ACHN (cell line): ENCODE measurements around the gene DCST2.

ENCODE experiments used
- DNase-seq: peaks from one replicate; pipeline ENCODE4 v3.0.0-alpha.2; 2015
- in situ Hi-C: cut with HindIII; loops from 2 replicates; pipeline ENCODE4 v1.10.0; 2017; ENCODE audit warnings: low sequenced_read_pairs, low pct_ligation_motif_present, low pct_unique_long_range_greater_than_20kb

Gene DCST2

DNA sequence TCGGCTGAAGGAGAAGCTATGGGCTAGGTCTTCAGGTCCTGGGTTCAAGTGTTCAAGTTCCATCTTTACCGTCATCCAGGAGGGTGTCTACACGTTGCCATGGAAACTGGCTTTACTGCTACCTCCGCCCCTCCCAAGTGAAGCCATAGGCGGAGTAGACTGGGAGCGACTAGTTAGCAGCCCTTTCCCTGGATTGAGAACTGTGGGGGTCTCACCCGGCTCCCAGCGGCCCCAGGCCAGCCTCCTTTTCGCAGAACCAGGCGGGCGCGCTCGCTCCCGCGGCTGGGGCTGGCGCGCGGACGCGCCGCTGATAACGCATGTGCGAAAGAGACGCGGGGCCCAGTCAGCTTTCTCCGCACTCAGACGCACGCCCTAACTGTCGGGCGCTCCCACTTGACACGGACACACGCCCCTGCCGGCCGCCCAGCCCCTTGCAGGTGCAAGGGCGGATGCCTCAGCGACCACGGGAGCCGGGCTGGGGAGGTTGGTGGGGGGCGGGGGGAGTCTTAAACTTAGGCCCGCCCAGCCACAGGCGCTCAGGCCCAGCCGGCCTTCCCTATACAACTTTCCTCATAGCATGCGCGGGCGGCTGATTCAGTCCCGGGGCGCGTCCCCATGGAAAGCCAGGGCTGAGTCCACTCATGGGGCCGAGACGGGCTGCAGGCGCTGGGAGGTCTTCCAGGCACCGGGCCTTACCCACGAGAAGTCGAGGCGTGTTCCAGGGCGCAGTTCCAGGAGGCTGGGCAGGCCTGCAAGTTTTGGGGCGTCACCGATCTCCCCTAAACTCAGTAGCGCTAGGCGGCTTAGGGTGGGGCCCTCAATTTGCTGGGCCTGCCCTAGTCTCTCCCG, 37.4 kb upstream of the DCST2 start:
- DNase-seq = peak; percentile 88
- in situ Hi-C loops = no loop called here

DNA sequence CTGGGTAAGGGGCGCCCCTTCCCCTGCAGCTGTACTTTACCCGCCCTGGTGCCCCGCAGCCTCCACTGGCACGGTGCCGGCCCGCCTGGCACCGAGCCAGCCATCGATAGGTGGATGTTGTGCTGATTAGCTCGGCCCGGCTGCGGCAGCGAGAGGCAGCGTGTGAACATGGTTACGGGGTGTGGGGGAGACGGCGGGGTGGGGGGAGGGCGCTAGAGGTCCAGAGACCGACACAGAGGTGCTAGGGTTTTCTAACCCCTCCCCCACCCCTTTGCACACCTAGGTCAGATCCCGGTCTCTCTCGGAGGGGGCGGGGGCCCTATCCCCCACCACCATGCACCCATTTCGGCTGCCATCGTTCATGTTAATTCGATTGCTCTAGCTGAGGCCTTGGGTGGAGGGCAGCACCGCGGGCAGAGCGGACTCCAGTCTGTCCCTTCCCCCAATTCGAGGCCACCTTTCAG, 36.6 kb upstream of the DCST2 start:
- in situ Hi-C loops = no loop called here
- no peak for DNase-seq

- DNase-seq = no peak
- in situ Hi-C loops = no loop called here
Observed at GRCh38 chr1:155069551-155070157, 36.1 kb upstream of the DCST2 start.

DNA sequence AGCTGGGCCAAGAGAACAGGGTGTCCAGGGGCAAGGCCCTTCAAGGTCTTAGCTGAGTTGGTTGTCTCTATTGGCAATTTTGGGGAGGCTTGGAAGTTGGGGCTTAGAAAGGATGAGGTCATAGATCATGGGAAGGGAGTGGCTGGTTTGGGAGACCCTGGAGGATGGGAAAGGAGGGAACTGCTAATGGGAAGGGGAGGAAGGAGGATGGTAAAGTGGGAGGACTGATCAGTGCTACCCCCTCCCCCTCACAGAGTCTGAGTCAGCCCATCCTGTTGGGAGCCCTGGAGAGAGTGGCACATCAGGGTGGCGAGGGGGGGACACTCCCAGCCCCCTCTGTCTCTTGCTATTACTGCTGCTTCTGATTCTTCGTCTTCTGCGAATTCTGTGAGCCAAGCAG, 35.0 kb upstream of the DCST2 start:
- in situ Hi-C loops = no loop called here
- DNase-seq = no peak

DNA sequence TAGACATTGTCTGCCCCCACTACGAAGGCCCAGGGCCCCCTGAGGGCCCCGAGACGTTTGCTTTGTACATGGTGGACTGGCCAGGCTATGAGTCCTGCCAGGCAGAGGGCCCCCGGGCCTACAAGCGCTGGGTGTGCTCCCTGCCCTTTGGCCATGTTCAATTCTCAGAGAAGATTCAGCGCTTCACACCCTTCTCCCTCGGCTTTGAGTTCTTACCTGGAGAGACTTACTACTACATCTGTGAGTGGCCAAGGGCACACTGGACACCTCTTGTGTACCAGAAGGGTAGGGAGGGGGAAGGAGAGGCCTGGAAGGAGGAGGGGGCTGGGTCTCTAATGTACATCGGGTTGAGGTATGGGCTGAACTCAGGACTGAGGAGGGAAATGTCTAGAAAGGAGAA, 33.2 kb upstream of the DCST2 start:
- no peak for DNase-seq
- in situ Hi-C loops = no loop called here

DNA sequence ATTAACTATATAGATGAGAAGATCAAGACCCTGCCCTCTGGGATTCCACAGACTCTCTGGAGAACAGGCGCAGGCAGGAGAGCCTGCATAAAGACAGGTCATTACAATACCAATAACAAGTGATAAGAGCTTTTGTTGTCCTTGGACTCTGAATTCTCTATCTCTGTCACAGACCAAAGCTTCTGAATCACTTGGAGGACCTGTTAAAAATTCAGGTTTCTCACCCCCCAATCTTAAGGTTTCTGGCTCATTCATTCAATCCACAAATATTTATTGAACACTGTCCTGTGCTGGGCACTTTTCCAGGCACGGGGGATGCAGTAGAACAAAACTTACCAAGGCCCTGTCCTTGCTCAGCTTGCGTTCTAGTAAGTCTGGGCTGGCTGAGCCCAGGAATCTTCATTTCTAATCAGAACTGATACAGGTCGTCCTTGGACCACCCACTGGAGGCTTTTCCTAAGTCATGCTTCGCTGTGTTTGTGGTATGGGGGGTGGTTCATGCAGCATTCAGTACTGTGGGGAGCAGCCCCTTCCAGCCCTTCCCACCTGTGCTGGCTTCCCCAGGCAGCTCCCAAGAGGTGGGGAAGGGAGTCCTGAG, 31.4 kb upstream of the DCST2 start:
- DNase-seq = no peak
- in situ Hi-C loops = no loop called here

- in situ Hi-C loops = no loop called here
- peak; percentile 61 for DNase-seq
Observed at GRCh38 chr1:155064111-155064831, 30.7 kb upstream of the DCST2 start.

- peak; percentile 93 for DNase-seq
- in situ Hi-C loops = no loop called here
Observed at GRCh38 chr1:155063550-155064110, 30.0 kb upstream of the DCST2 start, which contains the start of gene EFNA4. Gene EFNA4, plus strand, starts transcription at chr1:155063740. Its CDS starts 84 bp downstream, at chr1:155063824.

GRCh38 chr1:155062702-155063411, 29.3 kb upstream of the DCST2 start:
- DNase-seq = peak; percentile 74
- in situ Hi-C loops = no loop called here

DNA sequence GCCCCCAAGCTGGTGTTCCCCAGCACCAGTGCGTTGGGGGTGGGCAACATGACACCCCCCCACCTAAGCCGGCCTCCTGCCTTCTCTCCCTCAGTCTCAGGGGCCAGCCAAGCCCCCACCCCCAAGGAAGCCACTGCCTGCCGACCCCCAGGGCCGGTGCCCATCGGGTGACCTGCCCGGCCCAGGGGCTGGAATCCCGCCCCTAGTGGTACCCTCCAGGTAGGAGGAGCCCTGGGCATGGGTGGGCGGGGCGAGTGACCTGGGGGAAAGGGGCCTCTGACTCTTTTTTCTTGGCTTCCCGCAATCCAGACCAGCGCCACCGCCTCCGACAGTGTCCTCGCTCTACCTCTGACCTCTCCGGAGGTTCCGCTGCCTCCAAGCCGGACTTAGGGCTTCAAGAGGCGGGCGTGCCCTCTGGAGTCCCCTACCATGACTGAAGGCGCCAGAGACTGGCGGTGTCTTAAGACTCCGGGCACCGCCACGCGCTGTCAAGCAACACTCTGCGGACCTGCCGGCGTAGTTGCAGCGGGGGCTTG, 28.6 kb upstream of the DCST2 start:
- in situ Hi-C loops = no loop called here
- DNase-seq = peak; percentile 29

GRCh38 chr1:155061381-155062150, 28.0 kb upstream of the DCST2 start:
- DNase-seq = peak; percentile 89
- in situ Hi-C loops = no loop called here

- in situ Hi-C loops = no loop called here
- no peak for DNase-seq
Observed at GRCh38 chr1:155060736-155061135, 27.2 kb upstream of the DCST2 start.

DNA sequence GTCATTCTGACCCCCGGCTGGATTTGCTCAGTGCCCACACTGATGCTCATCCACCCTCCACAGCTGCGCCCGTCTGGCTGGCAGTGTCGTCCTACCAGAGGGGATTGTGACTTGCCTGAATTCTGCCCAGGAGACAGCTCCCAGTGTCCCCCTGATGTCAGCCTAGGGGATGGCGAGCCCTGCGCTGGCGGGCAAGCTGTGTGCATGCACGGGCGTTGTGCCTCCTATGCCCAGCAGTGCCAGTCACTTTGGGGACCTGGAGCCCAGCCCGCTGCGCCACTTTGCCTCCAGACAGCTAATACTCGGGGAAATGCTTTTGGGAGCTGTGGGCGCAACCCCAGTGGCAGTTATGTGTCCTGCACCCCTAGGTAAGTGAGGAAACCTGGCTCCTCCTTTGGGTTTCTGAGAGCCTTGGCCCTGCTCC, 24.2 kb upstream of the DCST2 start:
- no peak for DNase-seq
- in situ Hi-C loops = no loop called here

DNA sequence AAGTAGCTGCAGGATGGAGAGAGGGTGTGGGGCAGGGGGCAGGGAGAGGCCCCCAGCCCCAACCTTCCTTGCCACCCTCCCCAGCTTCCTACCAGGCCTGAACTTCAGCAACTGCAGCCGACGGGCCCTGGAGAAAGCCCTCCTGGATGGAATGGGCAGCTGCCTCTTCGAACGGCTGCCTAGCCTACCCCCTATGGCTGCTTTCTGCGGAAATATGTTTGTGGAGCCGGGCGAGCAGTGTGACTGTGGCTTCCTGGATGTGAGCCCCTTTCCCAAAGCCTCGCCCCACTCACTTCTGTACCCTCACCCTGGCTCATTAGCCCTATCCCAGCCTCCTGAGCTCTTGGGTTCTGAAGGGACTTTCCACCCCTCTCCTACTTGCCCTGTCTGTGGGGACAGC, 23.5 kb upstream of the DCST2 start:
- in situ Hi-C loops = no loop called here
- no peak for DNase-seq

- in situ Hi-C loops = no loop called here
- no peak for DNase-seq
Observed at GRCh38 chr1:155053531-155054105, 20.0 kb upstream of the DCST2 start.

DNA sequence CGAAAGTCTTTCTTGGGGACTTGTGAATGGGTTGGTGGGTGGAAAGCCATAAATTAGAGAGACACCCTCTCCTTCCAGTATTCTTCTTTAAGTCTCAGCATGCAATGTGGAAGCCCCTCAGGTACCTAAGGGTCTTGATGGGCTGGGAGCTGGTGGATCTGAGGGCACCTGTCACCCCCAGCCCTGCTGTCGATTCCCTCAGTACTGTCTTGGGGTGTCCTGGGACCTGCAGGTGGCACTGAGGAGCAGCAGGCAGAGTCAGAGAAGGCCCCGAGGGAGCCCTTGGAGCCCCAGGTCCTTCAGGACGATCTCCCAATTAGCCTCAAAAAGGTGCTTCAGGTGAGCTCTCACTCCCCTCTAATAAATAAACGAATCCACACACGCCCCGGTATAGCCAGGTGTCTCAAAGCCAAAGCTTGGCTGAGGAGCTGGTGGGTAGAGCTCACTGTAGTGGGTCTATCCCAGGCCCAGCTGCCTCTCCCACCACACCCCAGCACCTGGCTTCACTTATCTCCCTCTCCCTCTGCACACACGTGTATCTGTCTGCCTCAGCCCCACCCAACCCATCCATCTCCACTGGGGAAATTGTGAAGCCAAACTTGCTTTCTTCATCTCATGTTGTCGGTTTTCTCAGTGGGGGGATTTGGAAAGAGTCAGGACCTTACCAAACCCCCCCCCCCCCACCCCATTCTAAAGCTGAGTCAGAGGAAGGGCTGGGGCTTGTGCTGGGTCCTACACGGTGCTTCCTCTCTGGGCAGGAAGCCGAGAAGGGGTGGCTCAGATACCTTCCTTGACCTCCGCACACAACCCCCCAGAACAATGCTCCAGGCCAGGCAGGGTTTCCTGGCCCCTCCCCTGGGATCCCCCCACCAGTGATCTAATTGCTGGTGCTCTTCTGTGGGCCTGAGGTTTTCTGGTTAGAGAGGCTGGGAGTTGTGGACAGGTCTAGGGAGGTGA, 19.1 kb upstream of the DCST2 start:
- in situ Hi-C loops = no loop called here
- peak; percentile 54 for DNase-seq
